H1 (cell line): ENCODE results near the gene SATB2. TPM values are rescaled to one million over a fixed set of nuclear protein-coding genes. Genes with fewer than 3 reads are reported as not detected.

Experiments used
- CTCF ChIA-PET: fragments of 300-600 bp; sonication (Branson Sonifier 250); formaldehyde crosslinking; loops from one replicate; lab custom pipeline; 2021; ENCODE audit not compliant: partially characterized antibody; lab: Charles Lee
- POLR2A ChIA-PET: fragments of 300-600 bp; sonication (Branson Sonifier 250); formaldehyde crosslinking; loops from one replicate; lab custom pipeline; 2021; ENCODE audit warnings: inconsistent platforms; ENCODE audit not compliant: partially characterized antibody; lab: Charles Lee
- DNase-seq, 2 experiments: peaks; one replicate each; pipeline versions ENCODE4 v3.0.0 to v3.0.0-alpha.2; 2010 to 2022; ENCODE audit warnings: low spot score in 2 of 2, low read depth in 1 of 2, mixed read lengths in 1 of 2
- FAIRE-seq: peaks from 2 replicates; lab custom pipeline; 2011; peaks lifted over from hg19 to GRCh38; lab: Jason Lieb, UNC
- H2AFZ ChIP-seq: 2 replicates; pipeline ENCODE4 v1.8.1; 2012; ENCODE audit warnings: low read length, inconsistent platforms
- H2AK5ac ChIP-seq: 2 replicates; pipeline ENCODE4 v1.6.1; 2013; ENCODE audit warnings: low read depth, low read length
- H2BK120ac ChIP-seq: replicated peaks from 2 replicates; pipeline ENCODE3; 2013; ENCODE audit warnings: low read depth, low read length, inconsistent platforms
- H2BK12ac ChIP-seq: 2 replicates; pipeline ENCODE4 v1.6.1; 2013; ENCODE audit warnings: low read depth, low read length
- H2BK15ac ChIP-seq: 2 replicates; pipeline ENCODE4 v1.6.1; 2013; ENCODE audit warnings: low read length
- H2BK20ac ChIP-seq: 2 replicates; pipeline ENCODE4 v1.6.1; 2013; ENCODE audit warnings: low read length
- H2BK5ac ChIP-seq: 2 replicates; pipeline ENCODE4 v1.6.1; 2013; ENCODE audit warnings: low read depth, low read length
- H3K14ac ChIP-seq: 2 replicates; pipeline ENCODE4 v1.6.1; 2013; ENCODE audit warnings: inconsistent platforms; ENCODE audit not compliant: insufficient read length
- H3K18ac ChIP-seq: 2 replicates; pipeline ENCODE4 v1.6.1; 2013; ENCODE audit warnings: low read length; ENCODE audit errors: extremely low read depth
- H3K23ac ChIP-seq: 2 replicates; pipeline ENCODE4 v1.6.1; 2013; ENCODE audit warnings: inconsistent platforms; ENCODE audit not compliant: insufficient read length
- H3K23me2 ChIP-seq: 2 replicates; pipeline ENCODE4 v1.6.1; 2013; ENCODE audit warnings: low read depth, low read length
- H3K27ac ChIP-seq: 2 replicates; pipeline ENCODE4 v1.6.1; 2011; ENCODE audit warnings: low read depth, low read length, inconsistent platforms
- H3K27me3 ChIP-seq, 4 experiments: replicated peaks in 1 of 4; 1 replicate in 1 of 4; 2 replicates in 3 of 4; pipeline versions ENCODE4 v1.6.1 to v1.8.1; 2011 to 2013; ENCODE audit warnings: low read length in 3 of 4, mild to moderate bottlenecking in 3 of 4, inconsistent platforms in 2 of 4, mixed read lengths in 2 of 4, moderate library complexity in 1 of 4; ENCODE audit not compliant: control insufficient read depth in 3 of 4, insufficient read depth in 3 of 4; ENCODE audit errors: extremely low read depth in 1 of 4
- H3K36me3 ChIP-seq, 4 experiments: 2 replicates each; pipeline versions ENCODE4 v1.6.1 to v1.8.1; 2011 to 2013; ENCODE audit warnings: mild to moderate bottlenecking in 4 of 4, low read length in 3 of 4, moderate library complexity in 2 of 4, control low read depth in 1 of 4, inconsistent platforms in 1 of 4; ENCODE audit not compliant: insufficient read depth in 4 of 4, control insufficient read depth in 2 of 4
- H3K4ac ChIP-seq: replicated peaks from 2 replicates; pipeline ENCODE3; 2013; ENCODE audit warnings: low read length, low read depth, mixed read lengths, inconsistent platforms; ENCODE audit not compliant: insufficient read length
- H3K4me1 ChIP-seq, 4 experiments: replicated peaks in 1 of 4; 1 replicate in 1 of 4; 2 replicates in 3 of 4; pipeline versions ENCODE4 v1.6.1 to v1.8.1; 2011 to 2013; ENCODE audit warnings: low read length in 3 of 4, inconsistent platforms in 2 of 4, mixed read lengths in 1 of 4; ENCODE audit not compliant: insufficient read depth in 4 of 4, control insufficient read depth in 3 of 4
- H3K4me2 ChIP-seq, 2 experiments: 2 replicates each; pipeline versions ENCODE4 v1.6.1 to v1.8.1; 2011 to 2013; ENCODE audit warnings: low read depth in 2 of 2, low read length in 2 of 2, control low read depth in 1 of 2, inconsistent platforms in 1 of 2, mild to moderate bottlenecking in 1 of 2; ENCODE audit not compliant: insufficient read depth in 1 of 2
- H3K4me3 ChIP-seq, 4 experiments: fragments of 200-600, 300-600 bp in 1 of 4; sonication (generic), shearing (Covaris generic), sonication (Bioruptor Twin) in 1 of 4; 2 replicates each; pipeline versions ENCODE4 v1.5.1 to v1.8.1; 2011 to 2016; ENCODE audit warnings: low read length in 4 of 4, low read depth in 3 of 4, control low read depth in 2 of 4, inconsistent platforms in 2 of 4, mild to moderate bottlenecking in 2 of 4, mixed read lengths in 1 of 4, moderate library complexity in 1 of 4; ENCODE audit not compliant: insufficient read depth in 2 of 4; ENCODE audit errors: extremely low read depth in 1 of 4
- H3K56ac ChIP-seq: replicated peaks from 2 replicates; pipeline ENCODE3; 2013; ENCODE audit warnings: low read depth, mild to moderate bottlenecking, mixed read lengths, low read length, inconsistent platforms; ENCODE audit not compliant: insufficient read length
- H3K79me1 ChIP-seq: 2 replicates; pipeline ENCODE4 v1.6.1; 2013; ENCODE audit warnings: low read depth, low read length, control low read depth
- H3K79me2 ChIP-seq, 2 experiments: 2 replicates each; pipeline versions ENCODE4 v1.6.1 to v1.8.1; 2012 to 2013; ENCODE audit warnings: low read length in 2 of 2, mild to moderate bottlenecking in 2 of 2, inconsistent platforms in 1 of 2; ENCODE audit not compliant: insufficient read depth in 2 of 2, control insufficient read depth in 1 of 2
- H3K9ac ChIP-seq, 4 experiments: replicated peaks in 1 of 4; 1 replicate in 1 of 4; 2 replicates in 3 of 4; pipeline versions ENCODE4 v1.6.1 to v1.8.1; 2011 to 2013; ENCODE audit warnings: low read depth in 3 of 4, low read length in 3 of 4, control low read depth in 2 of 4, mild to moderate bottlenecking in 2 of 4, moderate library complexity in 2 of 4, inconsistent platforms in 1 of 4; ENCODE audit errors: extremely low read depth in 1 of 4
- H3K9me3 ChIP-seq, 2 experiments: 2 replicates each; pipeline versions ENCODE4 v1.6.1 to v1.8.1; 2012 to 2013; ENCODE audit warnings: mild to moderate bottlenecking in 2 of 2, moderate library complexity in 2 of 2, control low read depth in 1 of 2, inconsistent platforms in 1 of 2, low read depth in 1 of 2, low read length in 1 of 2, mixed read lengths in 1 of 2; ENCODE audit not compliant: insufficient read depth in 2 of 2
- H4K20me1 ChIP-seq, 2 experiments: replicated peaks in 1 of 2; 2 replicates each; pipeline versions ENCODE3 to v1.8.1; 2011 to 2013; ENCODE audit warnings: inconsistent platforms in 2 of 2, low read length in 2 of 2, mild to moderate bottlenecking in 1 of 2; ENCODE audit not compliant: insufficient read depth in 2 of 2, control insufficient read depth in 1 of 2
- H4K5ac ChIP-seq: 2 replicates; pipeline ENCODE4 v1.6.1; 2013; ENCODE audit warnings: low read length, low read depth, mixed read lengths, inconsistent platforms; ENCODE audit not compliant: insufficient read length
- H4K8ac ChIP-seq: 2 replicates; pipeline ENCODE4 v1.8.0; 2013; ENCODE audit warnings: mild to moderate bottlenecking, moderate library complexity, low read length, inconsistent platforms; ENCODE audit not compliant: insufficient read depth; ENCODE audit errors: extremely low read depth
- H4K91ac ChIP-seq: replicated peaks from 2 replicates; pipeline ENCODE3; 2013; ENCODE audit warnings: low read length, mixed read lengths, inconsistent platforms; ENCODE audit not compliant: insufficient read length
- BACH1 ChIP-seq: IDR thresholded peaks from 2 replicates; pipeline ENCODE4 v1.6.1; 2012; ENCODE audit warnings: low read length, improper control_type of control experiment
- BRCA1 ChIP-seq: IDR thresholded peaks from 2 replicates; pipeline ENCODE4 v1.6.1; 2012; ENCODE audit warnings: low read depth, low read length, improper control_type of control experiment
- CTCF ChIP-seq, 3 experiments: IDR thresholded peaks; 1 replicate in 2 of 3; 2 replicates in 1 of 3; pipeline versions ENCODE4 v1.5.1 to v1.6.1; 2011; ENCODE audit warnings: low read length in 3 of 3, mild to moderate bottlenecking in 3 of 3, inconsistent platforms in 2 of 3, low read depth in 1 of 3, moderate library complexity in 1 of 3; ENCODE audit not compliant: insufficient read depth in 1 of 3; ENCODE audit errors: control extremely low read depth in 1 of 3
- FOSL1 ChIP-seq: IDR thresholded peaks from 2 replicates; pipeline ENCODE4 v1.6.1; 2011; ENCODE audit warnings: mild to moderate bottlenecking, low read depth, low read length, moderate library complexity; ENCODE audit not compliant: insufficient read depth
- GABPA ChIP-seq: IDR thresholded peaks from 2 replicates; pipeline ENCODE4 v1.6.1; 2011; ENCODE audit warnings: mild to moderate bottlenecking, low read length, moderate library complexity, borderline replicate concordance; ENCODE audit not compliant: insufficient read depth
- NRF1 ChIP-seq: IDR thresholded peaks from 2 replicates; pipeline ENCODE4 v1.6.1; 2011; ENCODE audit warnings: mild to moderate bottlenecking, low read depth, low read length, improper control_type of control experiment
- RAD21 ChIP-seq, 2 experiments: IDR thresholded peaks in 1 of 2; conservative IDR thresholded peaks in 1 of 2; 2 replicates each; pipeline ENCODE4 v1.6.1; 2011; ENCODE audit warnings: low read depth in 2 of 2, low read length in 2 of 2, improper control_type of control experiment in 1 of 2, inconsistent platforms in 1 of 2, mild to moderate bottlenecking in 1 of 2, moderate library complexity in 1 of 2
- RBBP5 ChIP-seq: IDR thresholded peaks from 2 replicates; pipeline ENCODE4 v1.7.1; 2012; ENCODE audit warnings: low read depth, mild to moderate bottlenecking, inconsistent platforms, low read length, moderate library complexity, borderline replicate concordance
- RXRA ChIP-seq: IDR thresholded peaks from 2 replicates; pipeline ENCODE4 v1.6.1; 2011; ENCODE audit warnings: low read depth, mild to moderate bottlenecking, low read length, moderate library complexity; ENCODE audit not compliant: insufficient read depth
- SAP30 ChIP-seq: fragments of 300-600 bp; sonication (generic); IDR thresholded peaks from 2 replicates; pipeline ENCODE4 v1.7.1; 2012; ENCODE audit warnings: low read length, moderate library complexity, mild to moderate bottlenecking, inconsistent platforms; ENCODE audit not compliant: insufficient read depth, insufficient replicate concordance
- SP4 ChIP-seq: IDR thresholded peaks from 2 replicates; pipeline ENCODE4 v1.6.1; 2012; ENCODE audit warnings: low read length, inconsistent platforms
- TBP ChIP-seq: IDR thresholded peaks from 2 replicates; pipeline ENCODE4 v1.6.1; 2011; ENCODE audit warnings: low read depth, low read length, improper control_type of control experiment
- WGBS, 2 experiments: shearing (Covaris generic) in 1 of 2; methylation state at CpG; one replicate each; pipeline versions ENCODE4 v1.1.6 to v1.1.7; 2013 to 2015; ENCODE audit warnings: low lambda C conversion rate in 2 of 2, mixed read lengths in 2 of 2, inconsistent platforms in 1 of 2, low coverage in 1 of 2, missing lambda C conversion rate in 1 of 2; ENCODE audit not compliant: insufficient replicate concordance in 2 of 2, insufficient coverage in 1 of 2, insufficient read length in 1 of 2; ENCODE audit errors: extremely low coverage in 1 of 2, missing lambda C conversion rate in 1 of 2; 5-methylcytosine and 5-hydroxymethylcytosine counted together
- polyA plus RNA-seq, 7 experiments: library from polyadenylated mRNA; depleted of rRNA in 3 of 7; stranded (reverse) in 5 of 7; unstranded in 2 of 7; fragments of >200 nt in 5 of 7; fragments of 200-250 nt in 2 of 7; gene quantifications; 1 replicate in 5 of 7; 2 replicates in 1 of 7; 4 replicates in 1 of 7; pipeline versions ENCODE4 v1.2.1 to v1.2.3, GENCODE V29; 2011 to 2013; ENCODE audit warnings: missing spikeins in 2 of 7, mixed read lengths in 2 of 7
- total RNA-seq: library from RNA; stranded (reverse); fragmentation: NEBNext Ultra II Directional; extraction: Animal tissue kit (Norgen Biotek cat#: 25700); gene quantifications from 2 replicates; pipeline ENCODE4 v1.2.1, GENCODE V29; 2021

SATB2 gene
- total and polyA plus RNA-seq, 2 of the 8 experiments (the other 6 are each of a cell fraction or from before 2014, with no cell fraction given), result 1.3 to 5.7 TPM

GRCh38 chr2:199336546-199336945 is 121.2 kb downstream of the SATB2 start:
- H3K56ac ChIP-seq, result no peak overlapping the region
- no peak overlapping the region for H3K9ac ChIP-seq
- H3K4me2 ChIP-seq, result no peak overlapping the region
- DNase-seq, result no peak
- POLR2A ChIA-PET, result no interaction called here
- no peaks in the 10 kb centered on the region for H3K9me3 ChIP-seq
- H3K27me3 ChIP-seq, result no peaks in the 10 kb centered on the region
- H3K14ac ChIP-seq, result no peak overlapping the region
- no peak overlapping the region for H2AFZ ChIP-seq
- H3K36me3 ChIP-seq, result no peaks in the 10 kb centered on the region
- no peaks in the 10 kb centered on the region for H4K20me1 ChIP-seq
- H4K8ac ChIP-seq, result no peak overlapping the region
- no peak overlapping the region for H2BK12ac ChIP-seq
- H3K4me1 ChIP-seq, result no peaks in the 10 kb centered on the region
- H4K91ac ChIP-seq, result no peak overlapping the region
- H2BK120ac ChIP-seq, result no peak overlapping the region
- no peak overlapping the region for H3K4me3 ChIP-seq
- H3K79me2 ChIP-seq, result no peaks in the 10 kb centered on the region
- no peaks in the 10 kb centered on the region for H3K79me1 ChIP-seq
- H3K23ac ChIP-seq, result no peak overlapping the region
- CTCF ChIA-PET, result no interaction called here
- H4K5ac ChIP-seq, result no peak overlapping the region
- no peak overlapping the region for H2BK5ac ChIP-seq
- no peak overlapping the region for H3K18ac ChIP-seq
- H3K27ac ChIP-seq, result no peak overlapping the region
- no peak overlapping the region for H3K4ac ChIP-seq
- no peak overlapping the region for H2BK20ac ChIP-seq
- WGBS, 2 experiments, result 45% methylated on average over 2 of the region's 2 CpGs; no CpG with 5 or more reads in 1 of the 2 experiments
- H2BK15ac ChIP-seq, result no peak overlapping the region
- H3K23me2 ChIP-seq, result no peaks in the 10 kb centered on the region
- FAIRE-seq, result no peak
- no peak overlapping the region for H2AK5ac ChIP-seq
- TF ChIP-seq SP4, result no peak
- TF ChIP-seq NRF1, result no peak
- no peak for TF ChIP-seq SAP30
- TF ChIP-seq RBBP5, result no peak
- no peak for TF ChIP-seq BACH1
- no peak for TF ChIP-seq GABPA
- TF ChIP-seq TBP, result no peak
- TF ChIP-seq BRCA1, result no peak
- no peak for TF ChIP-seq RAD21 (IDR thresholded peaks at IDR 0.05 in 1 of 2, conservative IDR thresholded peaks at IDR 0.05 in 1 of 2; ENCODE audit: low read depth in 2 of 2, low read length in 2 of 2)
- TF ChIP-seq FOSL1, result no peak
- no peak for TF ChIP-seq RXRA
- no peak for TF ChIP-seq CTCF (IDR thresholded peaks at IDR 0.05; ENCODE audit: control extremely low read depth in 1 of 3, insufficient read depth in 1 of 3, low read depth in 1 of 3, low read length in 3 of 3)
